WERI-Rb-1 (cell line): ENCODE data around the gene PXYLP1.

Source experiments
- DNase-seq: peaks from one replicate; pipeline ENCODE4 v3.0.0-alpha.2; 2020
- H3K27ac ChIP-seq: fragments of 250-450 bp; sonication (Bioruptor Pico); 2 replicates; pipeline ENCODE4 v1.5.1; 2020; ENCODE audit warnings: mild to moderate bottlenecking, moderate library complexity
- H3K27me3 ChIP-seq: fragments of 250-450 bp; sonication (Bioruptor Pico); 2 replicates; pipeline ENCODE4 v1.5.1; 2021; ENCODE audit warnings: mild to moderate bottlenecking, low read depth, moderate library complexity; ENCODE audit not compliant: insufficient read depth, severe bottlenecking
- H3K36me3 ChIP-seq: fragments of 250-450 bp; sonication (Bioruptor Pico); 2 replicates; pipeline ENCODE4 v1.5.1; 2020; ENCODE audit warnings: mild to moderate bottlenecking, moderate library complexity
- H3K4me3 ChIP-seq: 2 replicates; pipeline ENCODE4 v1.5.1; 2011; ENCODE audit warnings: low read depth, mild to moderate bottlenecking, control low read depth, low read length
- H3K9me3 ChIP-seq: fragments of 250-450 bp; sonication (Bioruptor Pico); 2 replicates; pipeline ENCODE4 v1.5.1; 2021; ENCODE audit warnings: mild to moderate bottlenecking, moderate library complexity; ENCODE audit not compliant: severe bottlenecking
- TF ChIP-seq, protein P1 (sequence below): IDR thresholded peaks from 2 replicates; pipeline ENCODE4 v1.5.1; 2011; ENCODE audit warnings: low read depth, mild to moderate bottlenecking, control low read depth, inconsistent platforms, low read length

Gene PXYLP1

DNA sequence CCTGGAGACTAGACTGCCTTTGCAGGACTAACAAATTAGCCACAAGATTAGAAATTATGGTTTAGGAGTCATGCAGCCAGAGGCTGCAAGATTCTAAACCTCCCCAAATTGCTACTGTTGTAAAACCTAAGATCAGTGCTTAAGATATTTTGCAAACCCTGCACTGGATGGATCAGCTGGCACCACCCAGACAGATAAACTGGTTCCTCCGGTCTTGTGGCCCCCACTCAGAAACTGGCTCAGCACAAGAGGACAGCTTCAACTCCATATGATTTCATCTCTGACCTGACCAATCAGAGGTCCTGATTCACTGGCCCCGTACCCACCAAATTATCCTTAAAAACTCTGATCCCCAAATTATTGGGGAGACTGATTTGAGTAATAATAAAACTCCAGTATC, 19.5 kb upstream of the PXYLP1 start:
- TF ChIP-seq, protein P1, sequence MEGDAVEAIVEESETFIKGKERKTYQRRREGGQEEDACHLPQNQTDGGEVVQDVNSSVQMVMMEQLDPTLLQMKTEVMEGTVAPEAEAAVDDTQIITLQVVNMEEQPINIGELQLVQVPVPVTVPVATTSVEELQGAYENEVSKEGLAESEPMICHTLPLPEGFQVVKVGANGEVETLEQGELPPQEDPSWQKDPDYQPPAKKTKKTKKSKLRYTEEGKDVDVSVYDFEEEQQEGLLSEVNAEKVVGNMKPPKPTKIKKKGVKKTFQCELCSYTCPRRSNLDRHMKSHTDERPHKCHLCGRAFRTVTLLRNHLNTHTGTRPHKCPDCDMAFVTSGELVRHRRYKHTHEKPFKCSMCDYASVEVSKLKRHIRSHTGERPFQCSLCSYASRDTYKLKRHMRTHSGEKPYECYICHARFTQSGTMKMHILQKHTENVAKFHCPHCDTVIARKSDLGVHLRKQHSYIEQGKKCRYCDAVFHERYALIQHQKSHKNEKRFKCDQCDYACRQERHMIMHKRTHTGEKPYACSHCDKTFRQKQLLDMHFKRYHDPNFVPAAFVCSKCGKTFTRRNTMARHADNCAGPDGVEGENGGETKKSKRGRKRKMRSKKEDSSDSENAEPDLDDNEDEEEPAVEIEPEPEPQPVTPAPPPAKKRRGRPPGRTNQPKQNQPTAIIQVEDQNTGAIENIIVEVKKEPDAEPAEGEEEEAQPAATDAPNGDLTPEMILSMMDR, result no peak
- no peak for DNase-seq
- no peaks in the 10 kb centered on the region for H3K27me3 ChIP-seq

GRCh38 chr3:141212555-141212954, 19.1 kb upstream of the PXYLP1 start:
- Histone ChIP-seq H3K36me3 (no peaks in the 10 kb centered on the region), H3K27ac (no peak overlapping the region), H3K4me3 (no peak overlapping the region), H3K27me3 (no peaks in the 10 kb centered on the region), H3K9me3 (peaks cover 2% of the 10 kb centered on the region)
- no peak for DNase-seq
- TF ChIP-seq, protein P1, result no peak

More for the DNA sequence above, 19.5 kb upstream of the PXYLP1 start:
- Histone ChIP-seq H3K36me3 (no peaks in the 10 kb centered on the region), H3K9me3 (peaks cover 2% of the 10 kb centered on the region), H3K27ac (no peak overlapping the region), H3K4me3 (no peak overlapping the region)

DNA sequence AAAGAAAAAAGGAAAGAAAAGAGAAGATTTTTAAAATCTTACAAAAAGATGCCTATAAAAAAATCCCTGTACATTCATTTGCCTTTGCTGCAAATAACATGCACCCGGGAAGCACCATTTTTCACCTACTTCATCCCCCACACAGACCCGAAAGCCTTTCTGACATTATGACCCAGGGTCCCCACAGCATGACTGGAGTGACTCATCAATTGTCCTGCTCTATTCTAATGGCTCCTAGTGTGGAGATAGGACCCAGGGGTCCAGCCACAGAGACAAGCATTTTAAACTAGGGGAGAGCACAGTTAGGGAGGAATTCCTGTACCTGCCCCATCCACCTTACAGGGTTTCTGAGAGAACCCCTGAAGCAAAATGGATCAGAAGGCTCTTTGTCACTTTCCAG, 14.7 kb upstream of the PXYLP1 start:
- no peak for DNase-seq
- TF ChIP-seq, protein P1, result no peak
- no peak overlapping the region for H3K27ac ChIP-seq
- no peak overlapping the region for H3K4me3 ChIP-seq
- no peaks in the 10 kb centered on the region for H3K27me3 ChIP-seq
- H3K36me3 ChIP-seq, result no peaks in the 10 kb centered on the region
- peaks cover 2% of the 10 kb centered on the region for H3K9me3 ChIP-seq

GRCh38 chr3:141217389-141217788, 14.2 kb upstream of the PXYLP1 start:
- H3K36me3 ChIP-seq, result no peaks in the 10 kb centered on the region
- H3K9me3 ChIP-seq, result peaks cover 1% of the 10 kb centered on the region
- no peaks in the 10 kb centered on the region for H3K27me3 ChIP-seq
- no peak overlapping the region for H3K4me3 ChIP-seq
- TF ChIP-seq, protein P1, result no peak
- no peak overlapping the region for H3K27ac ChIP-seq
- no peak for DNase-seq

DNA sequence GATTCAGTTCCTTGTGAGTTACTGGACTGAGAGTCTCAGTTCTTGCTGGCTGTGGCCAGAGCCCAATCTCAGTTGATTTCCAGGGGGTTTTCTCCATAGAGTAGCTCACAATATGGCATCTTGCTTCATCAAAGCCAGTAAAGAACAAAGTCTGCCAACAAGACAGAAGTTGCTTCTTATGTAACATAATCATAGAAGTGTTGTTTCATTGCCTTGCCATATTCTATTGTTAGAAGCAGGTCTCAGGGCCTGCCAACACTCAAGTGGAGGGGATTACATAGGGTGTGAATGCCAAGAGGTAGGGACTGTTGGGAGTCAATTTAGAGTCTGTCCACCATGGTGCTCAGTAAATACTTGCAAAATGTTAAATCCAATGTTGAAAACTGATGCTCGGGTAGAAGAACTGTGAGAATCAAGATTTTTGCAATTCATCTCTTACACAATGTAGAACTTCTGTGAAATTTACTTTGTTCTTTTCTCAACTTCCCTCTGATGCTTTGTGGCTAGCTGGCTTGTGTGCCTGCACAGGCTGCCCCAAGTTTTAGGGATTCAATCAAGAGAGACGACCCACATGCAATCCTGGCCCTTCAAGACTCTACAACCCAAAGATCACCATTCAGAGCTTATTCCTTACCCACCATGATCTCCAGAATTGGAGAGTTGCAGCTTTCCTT, 13.3 kb upstream of the PXYLP1 start:
- DNase-seq, result no peak
- TF ChIP-seq, protein P1, result no peak
- no peaks in the 10 kb centered on the region for H3K9me3 ChIP-seq
- H3K36me3 ChIP-seq, result no peaks in the 10 kb centered on the region
- H3K4me3 ChIP-seq, result no peak overlapping the region
- H3K27me3 ChIP-seq, result no peaks in the 10 kb centered on the region
- H3K27ac ChIP-seq, result no peak overlapping the region

- TF ChIP-seq, protein P1, result no peak
- no peak overlapping the region for H3K27ac ChIP-seq
- no peak for DNase-seq
- no peaks in the 10 kb centered on the region for H3K27me3 ChIP-seq
- no peaks in the 10 kb centered on the region for H3K9me3 ChIP-seq
- no peak overlapping the region for H3K4me3 ChIP-seq
- H3K36me3 ChIP-seq, result no peaks in the 10 kb centered on the region
Observed at GRCh38 chr3:141218926-141219325, 12.7 kb upstream of the PXYLP1 start.
